Left kidney (tissue), 2 donors: Measurements from ENCODE around the gene GJA10. TPM values are rescaled to one million over a fixed set of nuclear protein-coding genes. Genes with fewer than 3 reads are reported as not detected.

Experiments used
- DNase-seq: peaks from one replicate; pipeline ENCODE4 v3.0.0-alpha.2; 2013
- polyA plus RNA-seq: library from polyadenylated mRNA; unstranded; fragments of 120-200 nt; gene quantifications from one replicate; pipeline ENCODE4 v1.2.1, GENCODE V29; 2013; ENCODE audit not compliant: insufficient read length

The GJA10 gene
- polyA plus RNA-seq, 1 donor = not detected

DNA sequence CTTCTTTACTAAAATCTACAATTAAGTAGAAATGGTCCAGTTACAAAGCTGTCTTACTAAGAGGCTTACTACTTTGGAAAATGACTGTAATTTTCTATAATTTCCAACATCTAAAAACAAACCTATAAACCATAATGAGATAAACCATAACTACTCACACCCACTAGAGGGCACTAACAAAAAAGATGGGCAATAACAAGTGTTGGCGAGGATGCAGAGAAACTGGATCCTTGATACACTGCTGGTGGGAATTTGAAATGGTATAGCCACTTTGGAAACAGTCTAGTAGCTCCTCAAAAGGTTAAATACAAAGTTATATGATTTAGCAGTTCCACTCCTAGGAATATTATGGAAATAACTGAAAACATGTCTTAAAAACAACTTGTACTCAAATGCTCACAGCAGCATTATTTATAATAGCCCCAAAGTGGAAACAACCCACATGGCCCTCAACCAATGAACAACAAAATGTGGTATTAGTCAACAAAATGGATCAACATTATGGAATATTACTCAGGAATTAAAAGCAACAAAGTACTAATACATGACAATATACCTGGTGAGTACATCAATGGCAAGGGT is 50.6 kb downstream of the GJA10 start:
- DNase-seq = no peak

Other genes with a start within 250 kb of the GJA10 start
- gene MDN1, start 74.7 kb upstream of the GJA10 start, polyA plus RNA-seq = 57.7 TPM
- 30.2 TPM for gene CASP8AP2, start 64.6 kb upstream of the GJA10 start, polyA plus RNA-seq